HepG2 (cell line): ENCODE data around the gene CYP2W1. TPM values are rescaled to one million over a fixed set of nuclear protein-coding genes. Genes with fewer than 3 reads are reported as not detected.

Experiments
- CSRNP1 ChIP-seq: sonication (generic); formaldehyde crosslinking; IDR thresholded peaks from 2 replicates; pipeline ENCODE4 v1.8.1; 2023; ENCODE audit warnings: mild to moderate bottlenecking, missing genetic modification reagents
- CTCF ChIP-seq: sonication (generic); formaldehyde crosslinking; IDR thresholded peaks from 2 replicates; pipeline ENCODE4 v1.5.0; 2020; ENCODE audit warnings: mild to moderate bottlenecking, missing genetic modification reagents, moderate library complexity
- ELF3 ChIP-seq: IDR thresholded peaks from 2 replicates; pipeline ENCODE4 v1.6.1; 2016; ENCODE audit warnings: missing genetic modification reagents, missing compliant biosample characterization
- HMGXB4 ChIP-seq, 2 experiments: sonication (generic) in 1 of 2; formaldehyde crosslinking in 1 of 2; IDR thresholded peaks; 2 replicates each; pipeline versions ENCODE4 v1.4.0 to v1.6.1; 2018 to 2020; ENCODE audit warnings: missing genetic modification reagents in 2 of 2, borderline replicate concordance in 1 of 2, low read depth in 1 of 2, mild to moderate bottlenecking in 1 of 2, missing biosample characterization in 1 of 2
- HNRNPK ChIP-seq: fragments of 200-400 bp; formaldehyde crosslinking; IDR thresholded peaks from 2 replicates; pipeline ENCODE4 v1.6.1; 2018; ENCODE audit warnings: low read length, low read depth, moderate library complexity, mild to moderate bottlenecking; ENCODE audit not compliant: poor library complexity, severe bottlenecking
- JUNB ChIP-seq: sonication (generic); formaldehyde crosslinking; IDR thresholded peaks from 2 replicates; pipeline ENCODE4 v1.8.0; 2022; ENCODE audit warnings: missing genetic modification reagents, mild to moderate bottlenecking, borderline replicate concordance
- KDM4B ChIP-seq: sonication (generic); formaldehyde crosslinking; IDR thresholded peaks from 2 replicates; pipeline ENCODE4 v1.4.0; 2020; ENCODE audit warnings: missing genetic modification reagents
- MLLT10 ChIP-seq: sonication (generic); formaldehyde crosslinking; IDR thresholded peaks from 2 replicates; pipeline ENCODE4 v1.4.0; 2020; ENCODE audit warnings: missing genetic modification reagents
- RNF2 ChIP-seq: fragments of 450-650 bp; conservative IDR thresholded peaks from 2 replicates; pipeline ENCODE4 v1.6.1; 2016; ENCODE audit warnings: low read depth
- TCF7L2 ChIP-seq: IDR thresholded peaks from 2 replicates; pipeline ENCODE4 v1.6.1; 2011; ENCODE audit warnings: mild to moderate bottlenecking, low read depth, low read length, moderate library complexity
- TFE3 ChIP-seq: IDR thresholded peaks from 2 replicates; pipeline ENCODE4 v1.6.1; 2016
- ZBTB4 ChIP-seq: sonication (generic); formaldehyde crosslinking; IDR thresholded peaks from 2 replicates; pipeline ENCODE4 v1.4.0; 2020; ENCODE audit warnings: missing genetic modification reagents, mild to moderate bottlenecking, borderline replicate concordance
- ZNF616 ChIP-seq: sonication (generic); formaldehyde crosslinking; IDR thresholded peaks from 2 replicates; pipeline ENCODE4 v1.5.0; 2020; ENCODE audit warnings: low read depth, mild to moderate bottlenecking, missing genetic modification reagents
- ZNF704 ChIP-seq: sonication (generic); formaldehyde crosslinking; IDR thresholded peaks from 2 replicates; pipeline ENCODE4 v1.8.1; 2023; ENCODE audit warnings: mild to moderate bottlenecking, inconsistent platforms, moderate library complexity, missing genetic modification reagents, borderline replicate concordance
- ZNF766 ChIP-seq: sonication (generic); formaldehyde crosslinking; IDR thresholded peaks from 2 replicates; pipeline ENCODE4 v1.5.0; 2020; ENCODE audit warnings: missing genetic modification reagents, borderline replicate concordance
- ZNF775 ChIP-seq: sonication (generic); formaldehyde crosslinking; IDR thresholded peaks from 2 replicates; pipeline ENCODE4 v1.4.0; 2020; ENCODE audit warnings: missing genetic modification reagents, mild to moderate bottlenecking, moderate library complexity, borderline replicate concordance
- polyA plus RNA-seq, 8 experiments: library from polyadenylated mRNA; depleted of rRNA in 3 of 8; stranded (reverse) in 7 of 8; unstranded in 1 of 8; fragments of >200 nt; fragmentation: Illumina TruSeq in 4 of 8; extraction: Trizol in 4 of 8; gene quantifications; 2 replicates each; pipeline versions ENCODE4 v1.2.1 to v1.2.3, GENCODE V29; 2011 to 2016; ENCODE audit warnings: low read depth in 4 of 8, missing spikeins in 1 of 8, mixed read lengths in 1 of 8; ENCODE audit not compliant: insufficient read depth in 1 of 8
- total RNA-seq, 5 experiments: library from RNA; depleted of rRNA; stranded (reverse); fragments of >200 nt; fragmentation: Illumina TruSeq; extraction: Trizol; gene quantifications; 2 replicates each; pipeline ENCODE4 v1.2.3, GENCODE V29; 2016; ENCODE audit warnings: low read depth in 1 of 5

CYP2W1 gene
- total and polyA plus RNA-seq, 2 of the 13 experiments (the other 11 are each of a cell fraction or from before 2014, with no cell fraction given) = 19.5 to 31.7 TPM

- TF ChIP-seq ZNF704 (CRISPR knock-in tag) (no peak), KDM4B (CRISPR knock-in tag) (peak; percentile 51; the same call in 1 of the 2 replicates), HNRNPK (no peak), RNF2 (no peak; the same call in 1 of the 2 replicates), ZNF616 (CRISPR knock-in tag) (peak; percentile 41; the same call in 1 of the 2 replicates), CSRNP1 (peak; percentile 74; the same call in 1 of the 2 replicates), JUNB (CRISPR knock-in tag) (no peak), CTCF (CRISPR knock-in tag) (0 out of 2 replicates have a peak, but pooled peaks have one; percentile 4), TFE3 (CRISPR knock-in tag) (peak; percentile 83), ZBTB4 (CRISPR knock-in tag) (peak; percentile 100), ZNF775 (no peak), ZNF766 (CRISPR knock-in tag) (no peak), MLLT10 (no peak), HMGXB4 (CRISPR knock-in tag; IDR thresholded peaks at IDR 0.05; ENCODE audit: borderline replicate concordance in 1 of 2, low read depth in 1 of 2) (peak; percentile 15 to 59; a peak in 1 of 4 replicates), ELF3 (CRISPR knock-in tag) (peak; percentile 87), TCF7L2 (no peak)
Measured at GRCh38 chr7:960269-960871, 22.6 kb upstream of the CYP2W1 start (continued).
